Keratinocyte (primary cell): ENCODE data around the gene RANBP10. TPM values are rescaled to one million over a fixed set of nuclear protein-coding genes. Genes with fewer than 3 reads are reported as not detected.

Source experiments
- DNase-seq: peaks from one replicate; pipeline ENCODE4 v3.0.0-alpha.2; 2011; ENCODE audit warnings: low read depth, missing footprints, low spot score
- FAIRE-seq: peaks from 2 replicates; lab custom pipeline; 2011; peaks lifted over from hg19 to GRCh38; lab: Jason Lieb, UNC
- H2AFZ ChIP-seq: 2 replicates; pipeline ENCODE4 v1.6.0; 2012; ENCODE audit warnings: low read length, control low read depth, inconsistent platforms; ENCODE audit not compliant: control insufficient read depth
- H3K27ac ChIP-seq: 2 replicates; pipeline ENCODE4 v1.5.1; 2011; ENCODE audit warnings: low read length; ENCODE audit not compliant: control insufficient read depth, insufficient read depth
- H3K27me3 ChIP-seq: 3 replicates; pipeline ENCODE4 v1.6.0; 2011; ENCODE audit warnings: low read length; ENCODE audit not compliant: control insufficient read depth, insufficient read depth; ENCODE audit errors: extremely low read depth
- H3K36me3 ChIP-seq, 2 experiments: 2 replicates in 1 of 2; 3 replicates in 1 of 2; pipeline ENCODE4 v1.5.1; 2011; ENCODE audit warnings: low read length in 2 of 2, mild to moderate bottlenecking in 1 of 2; ENCODE audit not compliant: control insufficient read depth in 2 of 2, insufficient read depth in 2 of 2; ENCODE audit errors: extremely low read depth in 1 of 2
- H3K4me1 ChIP-seq: 3 replicates; pipeline ENCODE4 v1.5.1; 2011; ENCODE audit warnings: low read length; ENCODE audit not compliant: control insufficient read depth, insufficient read depth; ENCODE audit errors: extremely low read depth
- H3K4me2 ChIP-seq: 3 replicates; pipeline ENCODE4 v1.6.0; 2011; ENCODE audit warnings: low read depth, low read length; ENCODE audit not compliant: control insufficient read depth, insufficient read depth; ENCODE audit errors: extremely low read depth
- H3K4me3 ChIP-seq, 3 experiments: fragments of 200-600 bp in 1 of 3; sonication (generic) in 1 of 3; 2 replicates in 2 of 3; 3 replicates in 1 of 3; pipeline ENCODE4 v1.5.1; 2011 to 2016; ENCODE audit warnings: low read length in 3 of 3, mild to moderate bottlenecking in 3 of 3, control low read depth in 2 of 3, inconsistent platforms in 1 of 3, low read depth in 1 of 3, mixed read lengths in 1 of 3, mixed run types in 1 of 3, moderate library complexity in 1 of 3; ENCODE audit not compliant: control insufficient read depth in 2 of 3, insufficient read depth in 2 of 3; ENCODE audit errors: extremely low read depth in 1 of 3
- H3K79me2 ChIP-seq: 2 replicates; pipeline ENCODE4 v1.6.0; 2012; ENCODE audit warnings: low read length; ENCODE audit not compliant: control insufficient read depth, insufficient read depth
- H3K9ac ChIP-seq: 3 replicates; pipeline ENCODE4 v1.6.0; 2011; ENCODE audit warnings: low read length; ENCODE audit not compliant: control insufficient read depth, insufficient read depth; ENCODE audit errors: extremely low read depth
- H3K9me1 ChIP-seq: 3 replicates; pipeline ENCODE4 v1.6.0; 2011; ENCODE audit warnings: low read length; ENCODE audit not compliant: control insufficient read depth, insufficient read depth; ENCODE audit errors: extremely low read depth
- H3K9me3 ChIP-seq: 2 replicates; pipeline ENCODE4 v1.5.1; 2012; ENCODE audit warnings: low read depth, low read length; ENCODE audit not compliant: control insufficient read depth
- H4K20me1 ChIP-seq: 3 replicates; pipeline ENCODE4 v1.6.0; 2011; ENCODE audit warnings: low read length; ENCODE audit not compliant: control insufficient read depth, insufficient read depth; ENCODE audit errors: extremely low read depth
- CTCF ChIP-seq, 3 experiments: IDR thresholded peaks in 1 of 3; conservative IDR thresholded peaks in 1 of 3; optimal IDR thresholded peaks in 1 of 3; 2 replicates in 2 of 3; 3 replicates in 1 of 3; pipeline versions ENCODE3 to v1.5.1; 2011; ENCODE audit warnings: low read length in 3 of 3, mild to moderate bottlenecking in 3 of 3, moderate library complexity in 2 of 3, control low read depth in 1 of 3, inconsistent platforms in 1 of 3; ENCODE audit not compliant: insufficient read depth in 2 of 3; ENCODE audit errors: extremely low read depth in 1 of 3
- EZH2 ChIP-seq: IDR thresholded peaks from one replicate; pipeline ENCODE4 v1.6.1; 2012; ENCODE audit warnings: inconsistent platforms, mild to moderate bottlenecking, low read length, moderate library complexity
- dilution Hi-C: fragments of 300-500 bp; cut with MboI; formaldehyde crosslinking; loops from one replicate; pipeline ENCODE4 v1.7.0; 2020; ENCODE audit warnings: low sequenced_read_pairs; ENCODE audit not compliant: extremely low pct_ligation_motif_present
- polyA plus RNA-seq, 5 experiments: library from polyadenylated mRNA; depleted of rRNA in 3 of 5; stranded (reverse) in 3 of 5; stranded (forward) in 1 of 5; unstranded in 1 of 5; fragments of >200 nt; gene quantifications; 1 replicate in 1 of 5; 2 replicates in 3 of 5; 3 replicates in 1 of 5; pipeline versions ENCODE4 v1.2.1 to v1.2.3, GENCODE V29; 2011 to 2012; ENCODE audit warnings: missing spikeins in 2 of 5, low read depth in 1 of 5, low replicate concordance in 1 of 5

The RANBP10 gene
- polyA plus RNA-seq, 1 donor (not counting 4 experiments of a cell fraction or from before 2014, with no cell fraction given): 9.5 TPM

- Histone ChIP-seq H3K9ac (no peak overlapping the region), H2AFZ (no peak overlapping the region), H3K9me1 (peaks cover under 1% of the 10 kb centered on the region), H3K9me3 (no peaks in the 10 kb centered on the region), H3K4me3 (no peak overlapping the region), H4K20me1 (peaks cover 2% of the 10 kb centered on the region), H3K4me1 (peaks cover 11% of the 10 kb centered on the region), H3K27ac (no peak overlapping the region), H3K27me3 (no peaks in the 10 kb centered on the region), H3K79me2 (peaks cover 78% of the 10 kb centered on the region), H3K4me2 (no peak overlapping the region), H3K36me3 (peaks cover 0 to 3% of the 10 kb centered on the region in 2 experiments)
- dilution Hi-C loops: no loop called here
- FAIRE-seq (no peak), DNase-seq (no peak)
- TF ChIP-seq CTCF (optimal IDR thresholded peaks at IDR 0.05 in 1 of 3, IDR thresholded peaks at IDR 0.05 in 1 of 3, conservative IDR thresholded peaks at IDR 0.05 in 1 of 3; ENCODE audit: extremely low read depth in 1 of 3, insufficient read depth in 2 of 3, low read length in 3 of 3): no peak
- TF ChIP-seq EZH2: no peak
Measured at GRCh38 chr16:67713647-67714273, 92.6 kb downstream of the RANBP10 start.

DNA sequence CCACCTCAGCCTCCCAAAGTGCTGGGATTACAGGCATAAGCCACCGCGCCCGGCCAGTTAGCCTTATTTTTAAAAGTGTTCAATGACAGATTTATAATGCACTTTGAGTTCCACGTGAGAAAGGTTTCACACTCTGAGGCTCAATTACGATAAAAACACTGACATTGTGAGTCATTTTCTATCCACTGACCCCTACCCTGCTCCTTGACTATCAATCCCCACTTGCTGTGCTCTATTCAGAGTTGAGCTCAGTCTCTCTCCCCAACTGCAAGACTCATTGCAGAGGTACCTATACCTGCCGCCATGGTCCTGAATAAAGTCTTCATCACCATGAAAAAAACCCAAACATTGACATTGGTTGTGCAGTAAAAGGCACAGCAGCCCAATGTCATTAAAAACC, 95.8 kb downstream of the RANBP10 start:
- TF ChIP-seq EZH2: no peak
- no peak for TF ChIP-seq CTCF (optimal IDR thresholded peaks at IDR 0.05 in 1 of 3, IDR thresholded peaks at IDR 0.05 in 1 of 3, conservative IDR thresholded peaks at IDR 0.05 in 1 of 3; ENCODE audit: extremely low read depth in 1 of 3, insufficient read depth in 2 of 3, low read length in 3 of 3)
- Histone ChIP-seq H3K36me3 (peaks cover 0 to 2% of the 10 kb centered on the region in 2 experiments), H3K9me3 (no peaks in the 10 kb centered on the region), H3K27ac (no peak overlapping the region), H4K20me1 (peaks cover 3% of the 10 kb centered on the region), H3K4me3 (no peak overlapping the region), H3K4me2 (no peak overlapping the region), H2AFZ (no peak overlapping the region), H3K27me3 (no peaks in the 10 kb centered on the region), H3K4me1 (peaks cover 9% of the 10 kb centered on the region), H3K79me2 (peaks cover 66% of the 10 kb centered on the region), H3K9me1 (peaks cover 5% of the 10 kb centered on the region), H3K9ac (no peak overlapping the region)
- no peak for FAIRE-seq
- no peak for DNase-seq
- dilution Hi-C loops: no loop called here
